ENCODE measurements around the gene CALHM3. TPM values are rescaled to one million over a fixed set of nuclear protein-coding genes. Genes with fewer than 3 reads are reported as not detected.
"Not testable (repeated sequence)": the region's sequence is repeated elsewhere in the genome, so short reads cannot be mapped to it uniquely, and the experiment has no call there.

CALHM3 gene
- polyA plus RNA-seq (ENCODE audit: insufficient read length in 4 of 4): under 1 TPM in 2 of 4 donors, not detected in 2; 0.05 to 0.10 TPM

- no peak for DNase-seq (ENCODE audit: low read depth in 4 of 4, low spot score in 3 of 4)
Observed at GRCh38 chr10:103479135-103479534, at the start of gene CALHM3. CALHM3 (minus strand) TSS chr10:103479240; CDS start chr10:103479032, 208 bp downstream.

- DNase-seq (ENCODE audit: low read depth in 4 of 4, low spot score in 3 of 4): no peak
Observed at GRCh38 chr10:103528549-103528948, 49.5 kb upstream of the CALHM3 start.

GRCh38 chr10:103527476-103527875 is 48.4 kb upstream of the CALHM3 start:
- not testable (repeated sequence) for DNase-seq (ENCODE audit: low read depth in 4 of 4, low spot score in 3 of 4)

- DNase-seq (ENCODE audit: low read depth in 4 of 4, low spot score in 3 of 4): no peak
Observed at GRCh38 chr10:103525901-103526300, 46.9 kb upstream of the CALHM3 start.

- DNase-seq (ENCODE audit: low read depth in 4 of 4, low spot score in 3 of 4): no peak
Observed at GRCh38 chr10:103523683-103524082, 44.6 kb upstream of the CALHM3 start.

GRCh38 chr10:103522006-103522405 is 43.0 kb upstream of the CALHM3 start:
- DNase-seq (ENCODE audit: low read depth in 4 of 4, low spot score in 3 of 4): not testable (repeated sequence)

- no peak for DNase-seq (ENCODE audit: low read depth in 4 of 4, low spot score in 3 of 4)
Observed at GRCh38 chr10:103519798-103520197, 40.8 kb upstream of the CALHM3 start.

- DNase-seq (ENCODE audit: low read depth in 4 of 4, low spot score in 3 of 4): no peak
Observed at GRCh38 chr10:103517234-103518085, 38.4 kb upstream of the CALHM3 start.

- DNase-seq (ENCODE audit: low read depth in 4 of 4, low spot score in 3 of 4): no peak
Observed at GRCh38 chr10:103514244-103514643, 35.2 kb upstream of the CALHM3 start.

GRCh38 chr10:103513380-103514060 is 34.5 kb upstream of the CALHM3 start:
- DNase-seq (ENCODE audit: low read depth in 4 of 4, low spot score in 3 of 4): no peak

- no peak for DNase-seq (ENCODE audit: low read depth in 4 of 4, low spot score in 3 of 4)
Observed at GRCh38 chr10:103512591-103513379, 33.7 kb upstream of the CALHM3 start.

- DNase-seq (ENCODE audit: low read depth in 4 of 4, low spot score in 3 of 4): no peak
Observed at GRCh38 chr10:103512166-103512565, 33.1 kb upstream of the CALHM3 start.

- DNase-seq (ENCODE audit: low read depth in 4 of 4, low spot score in 3 of 4): no peak
Observed at GRCh38 chr10:103510791-103511752, 32.0 kb upstream of the CALHM3 start.

GRCh38 chr10:103510046-103510685 is 31.1 kb upstream of the CALHM3 start:
- no peak for DNase-seq (ENCODE audit: low read depth in 4 of 4, low spot score in 3 of 4)

- no peak for DNase-seq (ENCODE audit: low read depth in 4 of 4, low spot score in 3 of 4)
Observed at GRCh38 chr10:103507235-103508191, 28.5 kb upstream of the CALHM3 start.

GRCh38 chr10:103506061-103506460 is 27.0 kb upstream of the CALHM3 start:
- DNase-seq (ENCODE audit: low read depth in 4 of 4, low spot score in 3 of 4): no peak

GRCh38 chr10:103504181-103504783 is 25.2 kb upstream of the CALHM3 start:
- no peak for DNase-seq (ENCODE audit: low read depth in 4 of 4, low spot score in 3 of 4)

GRCh38 chr10:103503777-103504176 is 24.7 kb upstream of the CALHM3 start:
- DNase-seq (ENCODE audit: low read depth in 4 of 4, low spot score in 3 of 4): not testable (repeated sequence)

Measured in right renal pelvis (tissue), 4 donors.